GM23338 (cell line): ENCODE measurements around the gene ARHGEF11. TPM values are rescaled to one million over a fixed set of nuclear protein-coding genes. Genes with fewer than 3 reads are reported as not detected.

Experiments
- ATAC-seq: fragments of 200-7000 bp; cut with Tn5 transposase; 3 replicates; pipeline ENCODE4 v1.9.1; 2020
- DNase-seq: peaks from one replicate; pipeline ENCODE4 v3.0.0-alpha.2; 2015; ENCODE audit warnings: low spot score
- H2AFZ ChIP-seq: fragments of 200-600 bp; sonication (generic); 2 replicates; pipeline ENCODE4 v1.8.0; 2016; ENCODE audit warnings: antibody characterized with exemption, mild to moderate bottlenecking, moderate library complexity
- H3F3A ChIP-seq: fragments of 200-600 bp; sonication (generic); replicated peaks from 2 replicates; pipeline ENCODE4 v1.8.0; 2017; ENCODE audit warnings: antibody characterized with exemption, mixed run types, low read depth
- H3K27ac ChIP-seq: fragments of 200-600 bp; sonication (generic); 2 replicates; pipeline ENCODE4 v1.6.1; 2016; ENCODE audit warnings: low read depth
- H3K27me3 ChIP-seq: fragments of 200-600 bp; sonication (generic); 2 replicates; pipeline ENCODE4 v1.8.0; 2016; ENCODE audit warnings: mild to moderate bottlenecking, mixed run types, moderate library complexity; ENCODE audit not compliant: insufficient read depth
- H3K36me3 ChIP-seq: fragments of 200-600 bp; sonication (generic); 2 replicates; pipeline ENCODE4 v1.8.0; 2016; ENCODE audit warnings: mild to moderate bottlenecking; ENCODE audit not compliant: insufficient read depth
- H3K4me1 ChIP-seq: fragments of 200-600 bp; sonication (generic); 2 replicates; pipeline ENCODE4 v1.8.0; 2016; ENCODE audit warnings: mild to moderate bottlenecking, moderate library complexity; ENCODE audit not compliant: insufficient read depth
- H3K4me2 ChIP-seq: fragments of 200-600 bp; sonication (generic); 2 replicates; pipeline ENCODE4 v1.7.1; 2017; ENCODE audit warnings: mixed run types
- H3K4me3 ChIP-seq: fragments of 200-600 bp; sonication (generic); 2 replicates; pipeline ENCODE4 v1.6.1; 2016; ENCODE audit warnings: mixed run types
- H3K79me2 ChIP-seq: fragments of 200-600 bp; sonication (generic); replicated peaks from 2 replicates; pipeline ENCODE4 v1.8.0; 2017; ENCODE audit warnings: mild to moderate bottlenecking; ENCODE audit not compliant: insufficient read depth
- H3K9me2 ChIP-seq: fragments of 200-600 bp; sonication (generic); 2 replicates; pipeline ENCODE4 v1.8.0; 2017; ENCODE audit not compliant: insufficient read depth
- H4K20me1 ChIP-seq: fragments of 200-600 bp; sonication (generic); replicated peaks from 2 replicates; pipeline ENCODE4 v1.8.0; 2017; ENCODE audit warnings: mild to moderate bottlenecking; ENCODE audit not compliant: insufficient read depth
- H3K27ac Mint-ChIP-seq: 2 replicates; pipeline ENCODE4 v1.8.0; 2020; ENCODE audit warnings: inconsistent platforms, mild to moderate bottlenecking, moderate library complexity, mixed read lengths
- H3K27me3 Mint-ChIP-seq: 3 replicates; pipeline ENCODE4 v1.8.0; 2022; ENCODE audit warnings: low read depth, mild to moderate bottlenecking, moderate library complexity, mixed read lengths, inconsistent platforms; ENCODE audit not compliant: insufficient read depth, poor library complexity
- H3K36me3 Mint-ChIP-seq: 3 replicates; pipeline ENCODE4 v1.8.0; 2021; ENCODE audit warnings: low read depth, mild to moderate bottlenecking, inconsistent platforms, moderate library complexity, mixed read lengths
- H3K4me1 Mint-ChIP-seq: 3 replicates; pipeline ENCODE4 v1.8.0; 2020; ENCODE audit warnings: mild to moderate bottlenecking, inconsistent platforms, mixed read lengths
- H3K4me3 Mint-ChIP-seq: 3 replicates; pipeline ENCODE4 v1.8.0; 2021; ENCODE audit warnings: moderate library complexity, mild to moderate bottlenecking, inconsistent platforms, mixed read lengths
- H3K9me3 Mint-ChIP-seq: 3 replicates; pipeline ENCODE4 v1.8.0; 2020; ENCODE audit warnings: moderate library complexity, mild to moderate bottlenecking, inconsistent platforms, mixed read lengths
- CREB1 ChIP-seq: fragments of 250-450 bp; sonication (Bioruptor Pico); IDR thresholded peaks from 2 replicates; pipeline ENCODE4 v1.5.0; 2020; ENCODE audit warnings: low read depth, mild to moderate bottlenecking, moderate library complexity
- EZH2 ChIP-seq: fragments of 200-600 bp; sonication (generic); IDR thresholded peaks from one replicate; pipeline ENCODE4 v1.8.0; 2017; ENCODE audit warnings: antibody characterized with exemption, mild to moderate bottlenecking, low read depth; ENCODE audit not compliant: unreplicated experiment
- EZH2phosphoT487 ChIP-seq: fragments of 200-600 bp; sonication (generic); IDR thresholded peaks from one replicate; pipeline ENCODE4 v1.8.1; 2018; ENCODE audit warnings: antibody characterized with exemption; ENCODE audit not compliant: unreplicated experiment
- JUNB ChIP-seq: IDR thresholded peaks from one replicate; pipeline ENCODE4 v1.6.1; 2016; ENCODE audit warnings: antibody characterized with exemption; ENCODE audit not compliant: unreplicated experiment
- POLR2AphosphoS5 ChIP-seq: IDR thresholded peaks from 2 replicates; pipeline ENCODE4 v1.6.1; 2016; ENCODE audit warnings: antibody characterized with exemption, low read depth
- REST ChIP-seq: IDR thresholded peaks from one replicate; pipeline ENCODE4 v1.6.1; 2018; ENCODE audit warnings: antibody characterized with exemption; ENCODE audit not compliant: unreplicated experiment
- STAT1 ChIP-seq: IDR thresholded peaks from one replicate; pipeline ENCODE4 v1.6.1; 2016; ENCODE audit warnings: antibody characterized with exemption; ENCODE audit not compliant: unreplicated experiment
- ZNF114 ChIP-seq: fragments of 250-450 bp; sonication (Bioruptor Pico); IDR thresholded peaks from 2 replicates; pipeline ENCODE4 v1.5.0; 2020; ENCODE audit warnings: mild to moderate bottlenecking, moderate library complexity
- ZNF331 ChIP-seq: fragments of 250-450 bp; sonication (Bioruptor Pico); IDR thresholded peaks from 2 replicates; pipeline ENCODE4 v1.5.0; 2020; ENCODE audit warnings: low read depth, mild to moderate bottlenecking, moderate library complexity
- polyA plus RNA-seq: library from polyadenylated mRNA; unstranded; fragments of >200 nt; fragmentation: Nextera tagmentation; extraction: Ambion mirVana; gene quantifications from 2 replicates; pipeline ENCODE4 v1.2.1, GENCODE V29; 2016
- total RNA-seq: library from RNA; depleted of rRNA; stranded (reverse); fragments of >200 nt; shearing (Covaris generic); gene quantifications from 2 replicates; pipeline ENCODE4 v1.2.3, GENCODE V29; 2014
- TF ChIP-seq, protein P1 (sequence below), 2 experiments: fragments of 200-600 bp in 1 of 2; sonication (generic) in 1 of 2; conservative IDR thresholded peaks; 2 replicates each; pipeline versions ENCODE4 v1.5.1 to v1.6.1; 2016 to 2017; ENCODE audit warnings: antibody characterized with exemption in 2 of 2, low read depth in 2 of 2, mild to moderate bottlenecking in 2 of 2, moderate library complexity in 1 of 2

The ARHGEF11 gene
- total and polyA plus RNA-seq, 2 experiments from 2014 or later: 12.3 to 33.7 TPM

DNA sequence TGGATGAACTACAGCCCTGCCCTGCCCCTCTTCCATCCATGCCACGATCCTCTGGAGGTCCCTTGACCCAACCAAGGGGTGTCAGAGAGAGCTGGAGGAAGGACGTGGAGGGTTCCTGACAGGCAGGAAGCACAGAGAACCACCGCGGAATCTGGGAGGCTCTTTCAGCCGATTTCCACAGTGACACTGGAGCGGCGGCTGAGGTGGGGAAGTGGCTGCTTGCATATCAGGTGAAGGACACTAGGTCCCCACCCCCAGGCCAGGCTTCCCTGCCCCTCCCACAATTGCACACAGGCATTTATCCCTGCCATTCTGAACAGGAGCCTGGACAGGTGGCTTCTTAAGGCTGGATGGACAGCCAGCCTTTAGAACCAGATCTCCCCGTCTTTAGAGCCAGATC is 107.7 kb downstream of the ARHGEF11 start (continued):
- TF ChIP-seq ZNF331 (CRISPR knock-in tag) (no peak), REST (no peak), EZH2phosphoT487 (no peak), JUNB (no peak)
- TF ChIP-seq, protein P1, sequence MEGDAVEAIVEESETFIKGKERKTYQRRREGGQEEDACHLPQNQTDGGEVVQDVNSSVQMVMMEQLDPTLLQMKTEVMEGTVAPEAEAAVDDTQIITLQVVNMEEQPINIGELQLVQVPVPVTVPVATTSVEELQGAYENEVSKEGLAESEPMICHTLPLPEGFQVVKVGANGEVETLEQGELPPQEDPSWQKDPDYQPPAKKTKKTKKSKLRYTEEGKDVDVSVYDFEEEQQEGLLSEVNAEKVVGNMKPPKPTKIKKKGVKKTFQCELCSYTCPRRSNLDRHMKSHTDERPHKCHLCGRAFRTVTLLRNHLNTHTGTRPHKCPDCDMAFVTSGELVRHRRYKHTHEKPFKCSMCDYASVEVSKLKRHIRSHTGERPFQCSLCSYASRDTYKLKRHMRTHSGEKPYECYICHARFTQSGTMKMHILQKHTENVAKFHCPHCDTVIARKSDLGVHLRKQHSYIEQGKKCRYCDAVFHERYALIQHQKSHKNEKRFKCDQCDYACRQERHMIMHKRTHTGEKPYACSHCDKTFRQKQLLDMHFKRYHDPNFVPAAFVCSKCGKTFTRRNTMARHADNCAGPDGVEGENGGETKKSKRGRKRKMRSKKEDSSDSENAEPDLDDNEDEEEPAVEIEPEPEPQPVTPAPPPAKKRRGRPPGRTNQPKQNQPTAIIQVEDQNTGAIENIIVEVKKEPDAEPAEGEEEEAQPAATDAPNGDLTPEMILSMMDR (conservative IDR thresholded peaks at IDR 0.05; ENCODE audit: low read depth in 2 of 2): no peak

DNA sequence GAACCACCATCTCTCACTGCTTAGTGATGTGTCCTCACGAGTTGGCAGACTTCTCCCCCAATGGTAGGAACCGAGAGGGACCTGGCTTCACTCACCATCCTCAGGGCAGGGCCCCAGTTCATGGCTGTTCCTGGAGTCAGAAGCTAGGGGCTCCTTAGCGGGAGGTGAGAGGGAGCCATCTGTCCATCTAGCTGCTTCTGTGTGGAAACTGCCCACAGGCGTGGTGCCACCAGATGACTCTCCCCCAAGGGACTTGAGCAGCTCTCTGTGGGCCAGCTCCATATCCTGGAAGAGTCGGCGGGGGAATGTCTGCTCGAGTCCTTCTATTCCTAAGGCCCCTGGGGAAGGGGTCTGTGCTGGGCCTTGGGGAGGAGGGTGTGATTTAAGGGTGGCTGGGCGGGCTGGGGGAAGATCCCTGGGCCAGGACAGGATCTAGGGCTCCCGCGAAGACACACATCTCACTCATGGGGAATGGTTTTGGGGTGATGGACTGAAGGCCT is 108.8 kb downstream of the ARHGEF11 start:
- Histone ChIP-seq H3K4me2 (no peak overlapping the region), H3F3A (no peaks in the 10 kb centered on the region), H2AFZ (no peak overlapping the region), H3K4me1 (no peaks in the 10 kb centered on the region; the same call in 1 of the 2 replicates), H3K27me3 (no peaks in the 10 kb centered on the region), H3K79me2 (no peaks in the 10 kb centered on the region), H3K9me2 (no peaks in the 10 kb centered on the region), H3K4me3 (no peak overlapping the region), H3K27ac (no peak overlapping the region), H4K20me1 (no peaks in the 10 kb centered on the region; the same call in 1 of the 2 replicates), H3K36me3 (no peaks in the 10 kb centered on the region)
- Mint-ChIP-seq H3K27me3 (peaks cover 33% of the 10 kb centered on the region), H3K27ac (no peak overlapping the region), H3K4me3 (no peak overlapping the region), H3K36me3 (peaks cover 29% of the 10 kb centered on the region), H3K4me1 (peaks cover 29% of the 10 kb centered on the region), H3K9me3 (no peaks in the 10 kb centered on the region)
- DNase-seq: no peak
- TF ChIP-seq ZNF114 (CRISPR knock-in tag): no peak
- TF ChIP-seq, protein P1 (conservative IDR thresholded peaks at IDR 0.05; ENCODE audit: low read depth in 2 of 2): no peak
- TF ChIP-seq CREB1 (CRISPR knock-in tag): no peak
- no peak for TF ChIP-seq STAT1
- TF ChIP-seq EZH2: no peak
- TF ChIP-seq JUNB: no peak
- no peak for TF ChIP-seq ZNF331 (CRISPR knock-in tag)
- no peak for TF ChIP-seq POLR2AphosphoS5
- no peak for ATAC-seq
